ENCODE results near the gene OR10X1. TPM values are rescaled to one million over a fixed set of nuclear protein-coding genes. Genes with fewer than 3 reads are reported as not detected.

The OR10X1 gene
- total and polyA plus RNA-seq, 2 of the 4 experiments (the other 2 are of a cell fraction), result not detected

- ATAC-seq (ENCODE audit: low read depth) (no peak), DNase-seq (no peak)
- Histone ChIP-seq H3K14ac (replicated peaks; ENCODE audit: low read depth, low read length) (no peak overlapping the region), H4K8ac (ENCODE audit: low read depth in 2 of 2, low read length in 2 of 2) (no peak overlapping the region), H3K23ac (ENCODE audit: low read depth, low read length) (no peak overlapping the region), H3K9me3 (ENCODE audit: control insufficient read depth, insufficient read depth, low read length) (no peaks in the 10 kb centered on the region), H3K79me1 (ENCODE audit: low read depth in 1 of 2, low read length in 2 of 2) (no peaks in the 10 kb centered on the region), H2AFZ (replicated peaks; ENCODE audit: low read length, poor library complexity) (no peak overlapping the region), H3K4me2 (ENCODE audit: low read depth, low read length) (no peak overlapping the region), H2BK120ac (ENCODE audit: low read depth, low read length) (no peak overlapping the region), H2AK5ac (ENCODE audit: low read depth, low read length) (no peak overlapping the region), H3K27ac (ENCODE audit: insufficient read depth, low read length) (no peak overlapping the region), H4K20me1 (ENCODE audit: insufficient read depth, low read length) (no peaks in the 10 kb centered on the region), H3K18ac (ENCODE audit: low read depth, low read length) (no peak overlapping the region), H3K27me3 (ENCODE audit: control insufficient read depth, insufficient read depth, low read length) (no peaks in the 10 kb centered on the region), H2BK5ac (ENCODE audit: low read depth, low read length, poor library complexity, severe bottlenecking) (no peak overlapping the region), H4K91ac (ENCODE audit: insufficient read depth, low read depth, low read length) (no peak overlapping the region), H3K36me3 (ENCODE audit: control insufficient read depth, insufficient read depth, low read length) (no peaks in the 10 kb centered on the region), H3K9ac (ENCODE audit: low read depth, low read length) (no peak overlapping the region), H2AK9ac (replicated peaks; ENCODE audit: low read depth, low read length, poor library complexity) (no peak overlapping the region), H3K4me3 (ENCODE audit: insufficient read depth, low read depth, low read length) (no peak overlapping the region), H2BK15ac (ENCODE audit: low read depth, low read length) (no peak overlapping the region), H4K5ac (ENCODE audit: low read depth, low read length) (no peak overlapping the region), H2BK20ac (ENCODE audit: low read depth, low read length) (no peak overlapping the region), H3K9me1 (ENCODE audit: insufficient read depth, low read length) (no peaks in the 10 kb centered on the region), H3K4ac (ENCODE audit: low read depth, low read length) (no peak overlapping the region), H3K4me1 (ENCODE audit: control insufficient read depth, insufficient read depth, low read length) (no peaks in the 10 kb centered on the region), H3K56ac (ENCODE audit: extremely low read depth, insufficient read depth, low read length) (no peak overlapping the region)
- POLR2A ChIA-PET (ENCODE audit: unreplicated experiment), result no interaction called here
- intact Hi-C loops (cut with micrococcal nuclease), result no loop called here
- no CpG with 5 or more reads among the region's 3 CpGs for WGBS, 2 experiments (ENCODE audit: extremely low coverage in 2 of 2, insufficient read length in 1 of 2)
- no TSS peak for BruUV-seq (replicated peaks)
- TF ChIP-seq MAZ (IDR thresholded peaks at IDR 0.05; ENCODE audit: borderline replicate concordance, low read depth, low read length), result no peak
- no peak for TF ChIP-seq CTCF (conservative IDR thresholded peaks at IDR 0.05; ENCODE audit: low read depth, low read length)
- no peak for TF ChIP-seq FOS (IDR thresholded peaks at IDR 0.05; ENCODE audit: low read depth, low read length)
- no peak for TF ChIP-seq CHD1 (IDR thresholded peaks at IDR 0.05; ENCODE audit: low read depth, low read length)
- TF ChIP-seq RAD21 (IDR thresholded peaks at IDR 0.05; ENCODE audit: low read length), result no peak
- no peak for TF ChIP-seq CEBPB (IDR thresholded peaks at IDR 0.05; ENCODE audit: low read depth, low read length)
- no peak for TF ChIP-seq BHLHE40 (IDR thresholded peaks at IDR 0.05; ENCODE audit: low read depth, low read length)
- no peak for TF ChIP-seq NFE2L2 (IDR thresholded peaks at IDR 0.05; ENCODE audit: low read depth, low read length)
- no peak for TF ChIP-seq RCOR1 (IDR thresholded peaks at IDR 0.05; ENCODE audit: insufficient replicate concordance, low read length)
- no peak for TF ChIP-seq USF2 (IDR thresholded peaks at IDR 0.05; ENCODE audit: low read depth, low read length)
- no peak for TF ChIP-seq MXI1 (IDR thresholded peaks at IDR 0.05; ENCODE audit: borderline replicate concordance, low read depth, low read length)
- TF ChIP-seq POLR2A (IDR thresholded peaks at IDR 0.05; ENCODE audit: low read depth, low read length), result no peak
- TF ChIP-seq SMC3 (IDR thresholded peaks at IDR 0.05; ENCODE audit: low read depth, low read length), result no peak
- TF ChIP-seq RFX5 (IDR thresholded peaks at IDR 0.05; ENCODE audit: low read depth, low read length), result no peak
- no peak for TF ChIP-seq MAFK (IDR thresholded peaks at IDR 0.05; ENCODE audit: low read depth, low read length)
- no peak for TF ChIP-seq ELK1 (IDR thresholded peaks at IDR 0.05; ENCODE audit: borderline replicate concordance, low read depth, low read length)
- in situ Hi-C loops (cut with MboI; ENCODE audit: low sequenced_read_pairs), result no loop called here
- CTCF ChIA-PET, result no interaction called here
- dilution Hi-C loops (cut with HindIII; ENCODE audit: low sequenced_read_pairs, unreplicated experiment), result no loop called here
Measured at GRCh38 chr1:158613764-158614163, 34.1 kb upstream of the OR10X1 start.
